Non-pigmented ciliary epithelial cell (primary cell): ENCODE measurements around the gene AHSA1.

ENCODE experiments used
- DNase-seq: peaks from one replicate; pipeline ENCODE4 v3.0.0-alpha.2; 2010; ENCODE audit warnings: low read depth

Gene AHSA1

GRCh38 chr14:77509366-77509765 lies 51.5 kb downstream of the AHSA1 start:
- no peak for DNase-seq

- no peak for DNase-seq
These were observed 53.7 kb downstream of the AHSA1 start for GRCh38 chr14:77511486-77512162.

GRCh38 chr14:77516126-77516525 lies 58.2 kb downstream of the AHSA1 start:
- no peak for DNase-seq
